Activated T-helper 1 cell treated with anti-CD3 and anti-CD28 coated beads, Interleukin-2, amount 50 U/mL, for 16 hours (primary cell): ENCODE results near the gene KCNAB2.
A peak's percentile ranks its signal among the peaks of the same experiment; 100 is the strongest.

Experiments
- DNase-seq, 2 donors: peaks; one replicate each; pipeline ENCODE4 v3.0.0-alpha.2; 2020; ENCODE audit warnings: low read depth in 1 of 2, low spot score in 1 of 2

Gene KCNAB2

DNA sequence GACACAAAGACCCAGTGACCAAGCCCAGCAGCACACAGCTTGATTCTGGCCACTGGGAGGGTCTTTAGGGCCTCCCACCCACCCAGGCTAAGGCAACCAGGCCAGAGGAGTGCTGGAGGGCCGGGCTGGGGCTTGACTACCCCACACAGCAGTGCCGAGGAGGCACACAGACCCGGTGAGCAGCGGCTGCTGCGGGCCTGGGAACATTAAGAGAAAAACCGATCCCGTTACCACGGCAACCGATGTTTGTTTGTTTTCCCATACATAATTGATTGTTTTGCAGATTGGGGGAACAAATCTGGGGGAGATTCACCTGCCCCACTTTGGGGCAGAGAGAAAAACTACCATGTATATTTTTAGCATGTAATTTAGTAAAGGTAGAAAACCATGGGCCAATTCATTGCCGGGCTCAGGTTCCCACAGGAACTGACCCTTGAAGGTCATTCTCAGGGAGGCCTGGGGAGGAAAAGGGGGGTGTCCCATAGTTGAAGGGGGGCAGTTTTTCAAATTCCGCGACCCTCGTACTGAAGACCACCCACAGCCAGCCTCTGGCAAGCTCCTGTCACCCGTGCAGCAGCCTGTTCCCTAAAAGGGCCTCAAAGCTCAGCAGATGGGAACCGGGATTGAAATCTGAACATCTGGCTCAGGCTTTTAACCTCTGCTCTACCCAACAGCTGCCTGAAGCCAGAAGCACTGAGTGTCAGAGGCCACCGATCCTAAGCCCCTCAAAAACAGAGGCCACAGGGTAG, 99.1 kb downstream of the KCNAB2 start:
- DNase-seq: no peak

GRCh38 chr1:6145396-6145750, 99.7 kb downstream of the KCNAB2 start:
- no peak for DNase-seq

GRCh38 chr1:6145864-6146410, 100.2 kb downstream of the KCNAB2 start:
- DNase-seq: no peak

GRCh38 chr1:6148497-6149241, 103.0 kb downstream of the KCNAB2 start:
- peak; percentile 14 to 49 for DNase-seq

GRCh38 chr1:6149597-6149996, 103.9 kb downstream of the KCNAB2 start:
- no peak for DNase-seq

- DNase-seq: no peak
These were observed 104.6 kb downstream of the KCNAB2 start for GRCh38 chr1:6150006-6150938.
